Measurements from ENCODE around the gene KLKB1.
"Not testable (repeated sequence)": the region's sequence is repeated elsewhere in the genome, so short reads cannot be mapped to it uniquely, and the experiment has no call there.

The KLKB1 gene

DNA sequence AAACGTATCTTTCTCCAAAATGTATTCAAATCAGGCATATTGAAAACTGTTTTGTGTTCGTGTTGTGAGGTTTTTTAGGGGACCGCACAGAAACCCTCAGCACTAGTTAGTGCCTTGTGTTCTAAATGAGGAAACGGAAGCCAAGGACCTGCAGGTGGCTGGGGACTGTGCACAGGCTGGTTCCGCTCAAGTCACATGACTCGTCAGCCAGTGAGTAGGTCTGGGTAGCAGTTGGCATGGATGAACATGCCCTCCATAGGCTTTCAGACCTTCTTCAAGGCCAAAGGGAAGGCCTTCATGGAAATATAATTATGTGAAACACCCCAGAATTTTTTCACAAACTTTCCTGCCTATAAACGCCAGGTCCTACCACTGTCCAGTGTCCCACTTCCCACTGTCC, 37.4 kb downstream of the KLKB1 start:
- DNase-seq (ENCODE audit: low read depth in 4 of 4, low spot score in 1 of 4): no peak

- DNase-seq (ENCODE audit: low read depth in 4 of 4, low spot score in 1 of 4): not testable (repeated sequence)
Measured at GRCh38 chr4:186265250-186265649, 37.9 kb downstream of the KLKB1 start.

GRCh38 chr4:186265683-186266652, 38.7 kb downstream of the KLKB1 start, which contains the start of gene F11:
F11 (plus strand) TSS chr4:186266189; CDS start chr4:186267137, 948 bp downstream.
- no peak for DNase-seq (ENCODE audit: low read depth in 4 of 4, low spot score in 1 of 4)

DNA sequence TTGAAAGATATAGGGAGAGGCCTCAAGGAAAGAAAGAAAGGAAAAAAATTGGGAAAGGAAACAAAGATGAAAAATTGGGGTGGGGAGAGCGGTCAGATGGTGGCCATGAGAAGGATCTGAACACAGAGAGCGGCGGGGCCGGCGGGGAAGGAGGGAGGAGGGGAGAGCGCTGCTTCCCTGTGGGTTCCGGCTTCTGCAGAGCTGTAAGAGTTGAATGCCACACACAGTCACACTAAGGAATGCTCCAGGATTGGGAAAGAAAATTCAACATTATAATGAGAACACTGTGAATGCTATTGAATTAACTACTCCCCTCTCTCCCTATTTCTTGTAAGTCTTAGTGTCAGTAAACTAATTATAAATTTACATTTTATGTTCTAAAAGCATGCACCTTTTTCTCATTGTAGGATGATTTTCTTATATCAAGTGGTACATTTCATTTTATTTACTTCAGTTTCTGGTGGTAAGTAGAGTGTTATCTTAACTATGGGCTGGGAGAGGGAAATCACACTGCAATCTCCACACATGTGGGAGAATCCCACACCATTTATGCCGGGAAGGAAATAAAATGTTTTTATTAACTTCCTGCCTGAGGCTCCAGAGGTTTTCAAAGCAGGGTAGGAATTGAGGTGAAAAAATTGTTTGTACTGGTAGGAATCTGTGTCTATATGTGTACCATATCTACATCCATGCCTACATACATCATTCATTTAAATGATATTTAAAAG, 39.6 kb downstream of the KLKB1 start:
- DNase-seq (ENCODE audit: low read depth in 4 of 4, low spot score in 1 of 4): no peak

DNA sequence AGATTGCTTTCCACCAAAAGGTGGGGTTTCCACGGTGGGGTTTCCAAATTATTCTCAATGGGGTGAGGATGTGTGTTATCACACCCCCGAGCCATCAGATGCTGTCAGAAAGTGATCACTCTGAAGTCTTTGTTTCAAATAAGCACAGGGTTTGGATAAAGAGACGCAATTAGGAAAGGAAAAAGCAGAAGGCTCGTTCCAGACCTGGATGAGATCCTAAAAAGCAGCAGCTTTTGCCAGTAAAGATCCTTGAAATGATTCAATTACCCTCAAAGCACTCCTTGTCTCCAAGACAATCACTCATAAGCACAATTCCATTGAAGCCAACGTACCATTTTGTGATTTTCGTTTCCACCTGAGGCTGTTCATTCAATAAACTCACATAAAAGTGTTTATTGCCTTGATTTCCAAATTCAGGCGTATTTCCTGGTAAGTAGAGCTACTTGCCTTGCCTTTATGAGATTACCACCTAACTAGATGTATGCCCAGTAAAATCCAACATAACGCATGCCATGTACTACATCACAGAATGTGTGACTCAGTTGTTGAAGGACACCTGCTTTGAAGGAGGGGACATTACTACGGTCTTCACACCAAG, 43.9 kb downstream of the KLKB1 start:
- DNase-seq (ENCODE audit: low read depth in 4 of 4, low spot score in 1 of 4): no peak

- DNase-seq (ENCODE audit: low read depth in 4 of 4, low spot score in 1 of 4): no peak
Measured at GRCh38 chr4:186272699-186273391, 45.5 kb downstream of the KLKB1 start.

DNA sequence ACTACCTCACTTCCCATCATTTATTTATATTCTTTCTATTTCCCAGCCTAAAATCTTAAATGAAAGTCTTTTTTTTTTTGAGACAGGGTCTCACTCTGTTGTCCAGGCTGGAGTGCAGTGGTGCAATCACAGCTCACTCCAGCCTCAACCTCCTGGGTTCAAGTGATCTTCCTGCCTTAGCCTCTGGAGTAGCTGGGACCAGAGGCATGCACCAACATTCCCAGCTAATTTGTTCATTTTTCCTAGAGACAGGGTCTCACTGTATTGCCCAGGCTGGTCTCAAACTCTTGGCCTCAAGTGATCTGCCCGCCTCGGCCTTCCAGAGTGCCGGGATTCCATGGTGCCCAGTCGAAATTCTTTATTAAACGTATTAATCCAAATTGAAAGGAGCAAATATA, 46.1 kb downstream of the KLKB1 start:
- not testable (repeated sequence) for DNase-seq (ENCODE audit: low read depth in 4 of 4, low spot score in 1 of 4)

DNA sequence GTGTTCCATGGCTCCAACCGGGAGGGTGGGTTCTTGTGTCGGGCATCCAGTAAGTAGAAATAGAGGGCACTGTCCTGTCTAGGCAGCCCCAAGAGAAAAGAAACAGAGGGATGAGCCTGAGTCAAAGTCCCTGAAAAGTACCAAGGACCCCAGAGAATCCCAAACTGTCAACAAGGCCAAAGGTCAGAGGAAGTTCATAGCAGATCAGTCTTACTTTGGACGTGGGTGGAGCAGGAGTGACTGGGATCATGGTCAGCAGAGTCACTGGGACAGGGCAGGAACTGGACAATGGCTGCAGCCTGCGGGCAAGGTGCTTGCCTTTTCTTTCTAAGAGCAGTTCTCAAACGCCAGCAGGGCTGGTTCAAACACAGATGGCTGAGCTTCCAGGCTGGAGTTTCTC, 56.0 kb downstream of the KLKB1 start:
- DNase-seq (ENCODE audit: low read depth in 4 of 4, low spot score in 1 of 4): no peak

- DNase-seq (ENCODE audit: low read depth in 4 of 4, low spot score in 1 of 4): no peak
Measured at GRCh38 chr4:186285147-186285546, 57.8 kb downstream of the KLKB1 start.

DNA sequence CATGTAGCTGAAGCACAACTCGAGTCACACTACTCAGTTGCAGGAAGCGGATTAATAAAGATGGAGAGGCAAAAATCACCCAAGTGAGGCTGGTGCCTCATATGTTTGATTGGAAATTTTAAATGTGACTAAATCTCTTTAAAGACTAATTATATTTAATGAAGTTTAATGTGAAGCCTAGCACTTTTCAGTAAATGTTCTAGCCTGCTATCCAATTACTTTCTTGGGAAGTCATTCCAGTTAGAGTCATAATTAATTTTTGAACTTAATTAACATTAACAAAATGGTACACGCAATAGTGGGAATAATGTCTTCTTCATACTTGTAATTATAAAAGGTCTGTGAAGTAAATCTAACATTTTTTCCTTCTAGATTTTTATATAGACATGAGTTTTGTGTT, 59.3 kb downstream of the KLKB1 start:
- no peak for DNase-seq (ENCODE audit: low read depth in 4 of 4, low spot score in 1 of 4)

- no peak for DNase-seq (ENCODE audit: low read depth in 4 of 4, low spot score in 1 of 4)
Measured at GRCh38 chr4:186291256-186291890, 64.1 kb downstream of the KLKB1 start.

DNA sequence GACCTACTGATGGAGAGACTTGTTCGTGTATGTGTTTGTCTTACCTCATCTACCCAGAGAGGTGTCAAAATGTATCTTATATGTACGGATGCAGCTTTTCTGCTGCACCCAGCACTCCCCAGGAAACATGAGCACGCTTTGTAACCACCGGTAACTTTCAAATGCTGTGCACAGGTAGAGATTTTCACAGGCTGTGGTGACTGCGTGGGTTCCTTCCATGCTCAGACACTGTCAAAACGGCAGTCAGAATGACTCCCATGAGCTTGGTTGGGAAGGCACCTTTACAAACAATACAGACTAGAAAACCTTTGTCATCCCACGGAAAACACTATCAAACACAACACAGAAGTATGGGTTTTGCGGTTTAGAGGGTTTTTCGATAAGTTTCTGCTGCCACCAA, 66.9 kb downstream of the KLKB1 start:
- no peak for DNase-seq (ENCODE audit: low read depth in 4 of 4, low spot score in 1 of 4)

GRCh38 chr4:186296481-186296880, 69.2 kb downstream of the KLKB1 start:
- DNase-seq (ENCODE audit: low read depth in 4 of 4, low spot score in 1 of 4): no peak

GRCh38 chr4:186297013-186297645, 69.8 kb downstream of the KLKB1 start:
- no peak for DNase-seq (ENCODE audit: low read depth in 4 of 4, low spot score in 1 of 4)

DNA sequence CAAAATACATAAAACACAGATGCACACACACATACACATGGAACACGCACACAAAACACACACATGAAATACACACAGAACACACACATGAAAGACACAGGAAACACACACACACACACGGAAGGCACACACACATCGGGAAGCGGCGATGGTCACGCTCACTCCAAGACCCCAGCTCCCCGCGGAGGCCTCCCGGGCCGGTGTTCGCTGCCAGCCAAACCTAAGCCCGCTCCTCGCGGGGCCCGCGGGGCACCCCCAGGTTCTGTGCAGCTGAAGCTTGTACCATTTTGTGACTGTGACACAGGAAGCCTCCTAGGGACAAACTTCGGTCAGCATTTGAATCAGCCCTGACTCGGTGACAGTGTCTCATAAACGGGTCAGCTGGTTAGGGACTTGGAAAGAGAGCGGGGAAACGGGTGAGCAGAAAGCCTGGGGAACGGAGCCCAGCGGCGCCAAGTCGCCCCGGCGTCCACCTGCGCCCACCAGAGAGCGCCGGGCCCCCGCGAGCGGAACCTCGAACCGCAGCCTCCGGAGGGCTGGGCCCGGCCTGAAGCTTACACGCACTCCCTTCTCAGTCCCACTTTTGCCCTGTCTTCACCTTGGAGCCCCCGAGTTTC, 70.8 kb downstream of the KLKB1 start:
- no peak for DNase-seq (ENCODE audit: low read depth in 4 of 4, low spot score in 1 of 4)

DNA sequence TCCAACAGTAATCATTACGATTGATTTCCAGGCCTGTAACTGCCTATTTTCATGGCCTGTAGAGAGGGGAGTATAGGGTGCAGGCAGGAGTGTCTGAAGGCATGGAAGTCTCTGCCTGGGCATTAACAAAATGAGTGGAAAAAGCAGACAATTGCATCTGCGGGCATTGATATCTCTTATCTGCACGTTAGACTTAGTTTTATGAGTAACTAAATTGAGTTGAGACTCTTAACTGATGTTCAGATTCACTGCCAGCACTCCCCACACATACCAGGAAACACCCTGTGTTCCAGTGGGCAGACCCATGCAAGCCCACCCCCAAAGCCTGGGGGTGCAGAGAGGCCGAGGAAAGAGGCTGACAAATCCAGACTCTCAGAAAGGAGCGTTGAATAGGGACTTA, 72.0 kb downstream of the KLKB1 start:
- no peak for DNase-seq (ENCODE audit: low read depth in 4 of 4, low spot score in 1 of 4)

- no peak for DNase-seq (ENCODE audit: low read depth in 4 of 4, low spot score in 1 of 4)
Measured at GRCh38 chr4:186300659-186301390, 73.5 kb downstream of the KLKB1 start.

GRCh38 chr4:186304216-186304615, 76.9 kb downstream of the KLKB1 start:
- DNase-seq (ENCODE audit: low read depth in 4 of 4, low spot score in 1 of 4): no peak

DNA sequence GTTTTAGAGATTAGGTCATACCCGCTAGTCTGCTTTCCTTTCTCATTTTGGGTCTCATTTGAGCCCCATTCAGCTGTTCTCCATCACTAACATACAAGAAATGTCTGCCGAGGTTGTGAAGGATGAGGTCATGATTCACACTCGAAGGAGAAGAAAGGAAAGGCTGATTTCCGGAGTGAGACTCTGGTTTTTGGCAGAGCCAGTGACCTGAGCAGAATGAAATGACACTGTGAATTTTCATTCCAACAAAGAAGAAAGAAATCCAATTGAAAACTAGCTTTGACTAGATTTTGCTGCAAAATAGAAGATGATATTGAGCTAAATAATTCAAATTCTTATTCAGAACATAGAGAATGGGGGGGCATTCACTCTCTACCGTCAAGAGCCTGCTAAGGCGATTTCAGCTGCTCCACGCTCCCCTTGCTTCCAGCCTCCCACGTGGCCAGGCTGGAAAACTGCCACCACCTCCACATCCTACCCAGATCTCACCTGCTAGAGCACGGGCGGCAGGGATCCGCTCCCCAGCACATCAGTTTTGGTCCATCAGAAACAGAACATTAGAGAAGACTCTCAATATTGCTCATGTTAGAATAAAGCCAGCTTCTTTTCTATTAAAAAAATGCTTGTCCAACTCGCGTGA, 77.7 kb downstream of the KLKB1 start:
- no peak for DNase-seq (ENCODE audit: low read depth in 4 of 4, low spot score in 1 of 4)

Data from stimulated activated CD4-positive, alpha-beta T cell treated with anti-CD3 and anti-CD28 coated beads, Interleukin-1b, Interleukin-23, amount 100 ng/mL, for 24 hours (primary cell).